Measurements from ENCODE around the gene BPTF.
"Not testable (repeated sequence)": the region's sequence is repeated elsewhere in the genome, so short reads cannot be mapped to it uniquely, and the experiment has no call there.

The BPTF gene

DNA sequence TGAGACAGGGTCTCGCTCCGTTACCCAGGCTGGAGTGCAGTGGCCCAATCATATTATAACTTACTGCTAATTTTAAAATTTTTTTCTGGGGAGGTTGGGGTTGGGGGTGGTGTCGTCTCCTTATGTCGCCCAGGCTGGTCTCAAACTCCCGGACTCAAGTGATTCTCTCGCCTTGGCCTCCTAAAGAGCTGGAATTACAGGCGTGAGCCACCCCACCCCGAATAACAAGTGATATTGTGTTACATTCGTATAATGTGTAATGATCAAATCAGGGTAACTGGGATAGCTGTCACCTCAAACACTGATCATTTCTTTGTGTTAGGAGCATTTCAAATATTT lies 194.0 kb downstream of the BPTF start:
- no peak for DNase-seq

DNA sequence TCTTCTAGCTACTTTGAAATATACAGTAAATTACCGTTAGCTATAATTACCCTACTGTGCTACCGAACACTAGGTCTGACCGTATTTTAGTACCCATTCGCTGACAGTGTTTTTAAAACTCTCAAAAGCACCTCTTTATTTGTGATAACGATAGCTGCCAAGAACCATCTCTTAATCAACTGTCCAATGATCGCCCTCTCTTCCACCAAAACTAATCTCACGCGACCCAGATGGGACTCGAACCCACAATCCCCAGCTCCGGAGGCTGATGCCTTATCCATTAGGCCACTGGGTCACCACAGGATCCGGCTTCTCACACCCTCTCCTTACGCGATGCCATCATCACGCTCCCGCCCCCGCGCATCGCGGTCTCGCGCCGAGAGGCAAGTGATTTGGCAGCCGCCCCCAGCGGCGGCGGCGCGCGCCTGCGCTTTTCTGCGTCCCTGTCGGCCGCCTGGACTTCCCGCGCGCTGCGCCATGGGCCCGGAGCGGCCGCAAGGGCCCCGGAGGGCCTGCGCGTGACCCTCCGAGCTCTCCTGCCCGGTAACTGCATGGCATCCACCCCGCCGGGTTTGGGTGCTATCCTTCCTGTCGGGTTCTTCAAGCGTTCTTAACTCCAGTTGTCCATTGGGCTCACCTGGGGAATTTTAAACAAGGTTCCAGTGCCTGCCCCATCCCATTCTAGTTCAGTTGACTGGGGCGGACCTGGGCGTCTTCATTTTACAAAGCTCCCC lies 194.5 kb downstream of the BPTF start:
- peak; percentile 76 for DNase-seq

- no peak for DNase-seq
These were observed 195.1 kb downstream of the BPTF start for GRCh38 chr17:68020409-68020756.

DNA sequence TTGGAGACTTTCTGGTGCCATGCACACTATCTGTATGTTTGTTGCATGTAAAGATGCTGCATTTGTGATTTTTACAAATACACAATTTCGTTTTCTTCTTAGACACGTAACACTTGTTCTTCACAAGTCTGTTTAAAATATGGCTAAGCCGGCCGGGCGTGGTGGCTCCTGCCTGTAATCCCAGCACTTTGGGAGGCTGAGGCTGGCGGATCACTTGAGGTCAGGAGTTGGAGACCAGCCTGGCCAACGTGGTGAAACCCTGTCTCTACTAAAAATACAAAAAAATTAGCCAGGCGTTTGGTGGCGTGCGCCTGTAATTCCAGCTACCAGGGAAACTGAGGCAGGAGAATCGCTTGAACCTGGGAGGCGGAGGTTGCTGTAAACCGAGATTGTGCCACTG lies 195.5 kb downstream of the BPTF start:
- DNase-seq, result not testable (repeated sequence)

DNA sequence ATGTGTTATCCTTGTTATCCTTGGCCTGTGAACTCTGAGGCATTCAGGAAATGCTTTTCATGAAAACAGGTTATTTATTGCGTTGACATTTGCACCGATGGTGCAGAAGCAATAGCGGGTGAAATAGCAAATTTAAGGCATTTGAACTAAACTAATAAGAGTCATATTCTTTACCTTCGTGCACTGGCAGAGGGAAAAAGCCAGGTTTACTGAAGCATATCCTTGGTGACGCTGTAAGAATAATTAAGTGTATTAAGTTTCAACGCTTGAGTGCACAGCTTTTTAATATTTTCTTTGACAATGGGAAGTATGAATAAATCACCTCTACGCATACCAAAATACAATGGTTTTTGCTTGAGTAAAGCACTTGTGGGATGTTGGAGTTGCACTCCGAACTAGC lies 196.7 kb downstream of the BPTF start:
- DNase-seq, result no peak

DNA sequence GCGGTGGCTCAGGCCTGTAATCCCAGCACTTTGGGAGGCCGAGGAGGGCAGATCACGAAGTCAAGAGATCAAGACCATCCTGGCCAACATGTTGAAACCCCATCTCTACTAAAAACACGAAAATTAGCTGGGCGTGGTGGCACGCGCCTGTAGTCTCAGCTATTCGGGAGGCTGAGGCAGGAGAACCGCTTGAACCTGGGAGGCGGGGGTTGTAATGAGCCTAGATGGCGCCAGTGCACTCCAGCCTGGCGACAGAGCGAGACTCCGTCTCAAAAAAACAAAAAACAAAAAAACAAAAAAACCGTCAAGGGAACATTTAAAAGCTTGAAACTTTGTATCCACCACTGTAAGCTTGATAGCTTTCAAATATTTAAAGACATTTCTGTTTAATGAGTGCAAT lies 197.2 kb downstream of the BPTF start:
- DNase-seq, result not testable (repeated sequence)

DNA sequence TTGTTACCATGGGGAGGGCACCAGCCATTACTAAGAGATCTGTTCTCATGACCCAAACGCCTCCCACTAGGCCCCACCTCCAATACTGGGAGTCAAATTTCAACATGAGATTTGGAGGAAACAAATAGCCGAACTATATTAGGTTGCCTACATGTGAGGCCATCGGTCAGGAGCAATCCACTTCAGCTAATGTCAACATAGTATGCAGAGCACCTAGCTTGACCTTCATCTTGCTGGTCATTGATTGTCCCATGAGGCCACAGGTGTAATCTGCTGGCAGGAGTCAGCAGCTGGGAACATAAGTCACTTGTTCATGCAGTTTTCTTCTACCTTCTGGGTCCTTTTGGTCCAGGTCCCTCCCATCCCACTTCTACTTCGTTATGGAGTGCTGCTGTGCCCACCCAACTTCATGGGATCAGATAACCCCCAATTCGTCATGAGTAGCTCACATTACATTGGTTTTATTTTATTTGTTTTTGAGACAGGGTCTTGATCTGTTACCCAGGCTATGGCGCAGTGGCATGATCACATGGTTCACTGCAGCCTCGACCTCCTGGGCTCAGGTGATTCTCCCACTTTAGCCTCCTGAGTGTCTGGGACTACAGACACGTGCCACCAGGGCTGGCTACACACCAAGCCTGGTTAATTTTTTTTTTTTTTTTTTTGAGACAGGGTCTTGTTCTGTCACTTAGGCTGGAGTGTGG lies 204.4 kb downstream of the BPTF start:
- no peak for DNase-seq

All from 8988T (cell line).